Fibroblast of lung (primary cell): Measurements from ENCODE around the gene C20orf204. TPM values are rescaled to one million over a fixed set of nuclear protein-coding genes. Genes with fewer than 3 reads are reported as not detected.

Source experiments
- DNase-seq, 2 donors: peaks; one replicate each; pipeline versions ENCODE4 v3.0.0 to v3.0.0-alpha.2; 2010; ENCODE audit warnings: low read depth in 2 of 2
- H2AFZ ChIP-seq: 2 replicates; pipeline ENCODE4 v1.5.1; 2012; ENCODE audit warnings: low read length, control low read depth, inconsistent platforms
- H3K27ac ChIP-seq: 2 replicates; pipeline ENCODE4 v1.5.1; 2011; ENCODE audit warnings: low read length, control low read depth; ENCODE audit not compliant: insufficient read depth
- H3K27me3 ChIP-seq: 2 replicates; pipeline ENCODE4 v1.5.1; 2011; ENCODE audit warnings: mild to moderate bottlenecking, low read length; ENCODE audit not compliant: control insufficient read depth, insufficient read depth
- H3K36me3 ChIP-seq: 2 replicates; pipeline ENCODE4 v1.5.1; 2011; ENCODE audit warnings: low read length; ENCODE audit not compliant: control insufficient read depth, insufficient read depth
- H3K4me1 ChIP-seq: 2 replicates; pipeline ENCODE4 v1.5.1; 2011; ENCODE audit warnings: low read length; ENCODE audit not compliant: control insufficient read depth, insufficient read depth; ENCODE audit errors: extremely low read depth
- H3K4me2 ChIP-seq: 2 replicates; pipeline ENCODE4 v1.5.1; 2011; ENCODE audit warnings: low read length, control low read depth; ENCODE audit not compliant: insufficient read depth; ENCODE audit errors: extremely low read depth
- H3K4me3 ChIP-seq, 4 experiments: fragments of 200-600 bp in 1 of 4; sonication (generic) in 1 of 4; replicated peaks in 1 of 4; 2 replicates each; pipeline ENCODE4 v1.5.1; 2011 to 2016; ENCODE audit warnings: low read length in 4 of 4, low read depth in 3 of 4, mild to moderate bottlenecking in 3 of 4, control low read depth in 2 of 4, inconsistent platforms in 1 of 4, mixed read lengths in 1 of 4; ENCODE audit not compliant: insufficient read depth in 1 of 4; ENCODE audit errors: control extremely low read depth in 1 of 4
- H3K79me2 ChIP-seq: 2 replicates; pipeline ENCODE4 v1.5.1; 2012; ENCODE audit warnings: mild to moderate bottlenecking, low read length, inconsistent platforms; ENCODE audit not compliant: control insufficient read depth, insufficient read depth
- H3K9ac ChIP-seq: 2 replicates; pipeline ENCODE4 v1.5.1; 2011; ENCODE audit warnings: mild to moderate bottlenecking, low read length, control low read depth; ENCODE audit not compliant: insufficient read depth
- H3K9me3 ChIP-seq: 2 replicates; pipeline ENCODE4 v1.5.1; 2012; ENCODE audit warnings: low read depth, low read length; ENCODE audit not compliant: control insufficient read depth, insufficient read depth
- H4K20me1 ChIP-seq: 2 replicates; pipeline ENCODE4 v1.5.1; 2011; ENCODE audit warnings: low read length; ENCODE audit not compliant: control insufficient read depth, insufficient read depth; ENCODE audit errors: extremely low read depth
- CTCF ChIP-seq, 2 donors: IDR thresholded peaks in 1 of 2; conservative IDR thresholded peaks in 1 of 2; 1 replicate in 1 of 2; 2 replicates in 1 of 2; pipeline ENCODE4 v1.5.1; 2011 to 2012; ENCODE audit warnings: low read length in 2 of 2, control low read depth in 1 of 2, inconsistent platforms in 1 of 2, low read depth in 1 of 2, mild to moderate bottlenecking in 1 of 2
- EZH2 ChIP-seq: IDR thresholded peaks from 2 replicates; pipeline ENCODE4 v1.5.1; 2012; ENCODE audit warnings: low read length, control low read depth, mild to moderate bottlenecking; ENCODE audit errors: missing control alignments
- polyA plus RNA-seq, 2 donors: library from polyadenylated mRNA; depleted of rRNA in 1 of 2; stranded (reverse) in 1 of 2; unstranded in 1 of 2; fragments of >200 nt; gene quantifications; 2 replicates each; pipeline ENCODE4 v1.2.1, GENCODE V29; 2011 to 2012; ENCODE audit warnings: missing spikeins in 1 of 2
- total RNA-seq: library from RNA; depleted of rRNA; stranded (reverse); fragments of >200 nt; gene quantifications from 2 replicates; pipeline ENCODE4 v1.2.1, GENCODE V29; 2014

C20orf204 gene
- total and polyA plus RNA-seq, 2 donors (not counting 1 experiment from before 2014, with no cell fraction given) = 0.02 to 0.66 TPM

- Histone ChIP-seq H3K4me2 (no peak overlapping the region), H3K27ac (no peak overlapping the region), H3K9me3 (no peaks in the 10 kb centered on the region), H3K79me2 (no peaks in the 10 kb centered on the region), H3K27me3 (no peaks in the 10 kb centered on the region), H2AFZ (no peak overlapping the region), H4K20me1 (no peaks in the 10 kb centered on the region), H3K4me3 (no peak overlapping the region), H3K4me1 (no peaks in the 10 kb centered on the region), H3K36me3 (peaks cover 29% of the 10 kb centered on the region), H3K9ac (no peak overlapping the region)
- no peak for DNase-seq
- TF ChIP-seq CTCF (conservative IDR thresholded peaks at IDR 0.05 in 1 of 2, IDR thresholded peaks at IDR 0.05 in 1 of 2; ENCODE audit: low read depth in 1 of 2, low read length in 2 of 2) = no peak
- no peak for TF ChIP-seq EZH2
Observed at GRCh38 chr20:64021124-64021975, 14.6 kb upstream of the C20orf204 start.

- Histone ChIP-seq H3K9me3 (no peaks in the 10 kb centered on the region), H3K27ac (no peak overlapping the region), H3K4me3 (no peak overlapping the region), H2AFZ (no peak overlapping the region), H3K4me1 (no peaks in the 10 kb centered on the region), H4K20me1 (no peaks in the 10 kb centered on the region), H3K4me2 (no peak overlapping the region), H3K36me3 (peaks cover 34% of the 10 kb centered on the region), H3K79me2 (no peaks in the 10 kb centered on the region), H3K9ac (no peak overlapping the region), H3K27me3 (no peaks in the 10 kb centered on the region)
- TF ChIP-seq CTCF (conservative IDR thresholded peaks at IDR 0.05 in 1 of 2, IDR thresholded peaks at IDR 0.05 in 1 of 2; ENCODE audit: low read depth in 1 of 2, low read length in 2 of 2) (no peak), EZH2 (no peak)
- no peak for DNase-seq
Observed at GRCh38 chr20:64022671-64023360, 13.2 kb upstream of the C20orf204 start.

GRCh38 chr20:64023361-64024140 lies 12.4 kb upstream of the C20orf204 start:
- Histone ChIP-seq H3K9me3 (no peaks in the 10 kb centered on the region), H4K20me1 (no peaks in the 10 kb centered on the region), H3K36me3 (peaks cover 39% of the 10 kb centered on the region), H3K4me2 (no peak overlapping the region), H3K9ac (no peak overlapping the region), H3K79me2 (no peaks in the 10 kb centered on the region), H3K27me3 (no peaks in the 10 kb centered on the region), H2AFZ (no peak overlapping the region), H3K4me3 (no peak overlapping the region), H3K4me1 (no peaks in the 10 kb centered on the region), H3K27ac (no peak overlapping the region)
- DNase-seq = no peak
- no peak for TF ChIP-seq EZH2
- no peak for TF ChIP-seq CTCF (conservative IDR thresholded peaks at IDR 0.05 in 1 of 2, IDR thresholded peaks at IDR 0.05 in 1 of 2; ENCODE audit: low read depth in 1 of 2, low read length in 2 of 2)
